HEK293 (cell line): ENCODE results near the gene PTGIS.
A peak's percentile ranks its signal among the peaks of the same experiment; 100 is the strongest.

Experiments
- CTCF ChIA-PET: fragments of 350-600 bp; formaldehyde crosslinking; extraction: SDS; loops from one replicate; lab custom pipeline; 2021; ENCODE audit warnings: antibody characterized with exemption; lab: Yijun Ruan, JAX
- POLR2A ChIA-PET: fragments of 300-600 bp; formaldehyde crosslinking; extraction: SDS; loops from one replicate; lab custom pipeline; 2020; ENCODE audit warnings: antibody characterized with exemption, inconsistent platforms; lab: Yijun Ruan, JAX
- H3K27ac ChIP-seq: fragments of 200-500 bp; sonication (Bioruptor generic); 2 replicates; pipeline ENCODE4 v1.5.1; 2014; ENCODE audit warnings: low read depth, low read length, control low read depth, inconsistent platforms; ENCODE audit errors: extremely low read depth
- H3K36me3 ChIP-seq, 2 experiments: fragments of 200-500 bp in 1 of 2; sonication (Bioruptor generic) in 1 of 2; 1 replicate in 1 of 2; 2 replicates in 1 of 2; pipeline ENCODE4 v1.5.1; 2014 to 2017; ENCODE audit warnings: inconsistent platforms in 2 of 2, low read length in 2 of 2; ENCODE audit not compliant: control insufficient read depth in 2 of 2, insufficient read depth in 1 of 2
- H3K4me1 ChIP-seq: fragments of 200-500 bp; sonication (Bioruptor generic); 2 replicates; pipeline ENCODE4 v1.5.1; 2014; ENCODE audit warnings: mild to moderate bottlenecking, low read length, inconsistent platforms; ENCODE audit not compliant: control insufficient read depth, insufficient read depth
- H3K4me3 ChIP-seq: 2 replicates; pipeline ENCODE4 v1.5.1; 2011; ENCODE audit warnings: low read depth, mild to moderate bottlenecking, control low read depth, low read length, moderate library complexity
- H3K9me3 ChIP-seq: fragments of 200-500 bp; sonication (Bioruptor generic); 2 replicates; pipeline ENCODE4 v1.5.1; 2014; ENCODE audit warnings: low read depth, low read length, inconsistent platforms; ENCODE audit not compliant: control insufficient read depth, insufficient read depth
- BCL11A ChIP-seq: fragments of 450-650 bp; formaldehyde crosslinking; IDR thresholded peaks from 2 replicates; pipeline ENCODE4 v1.5.1; 2016; ENCODE audit warnings: low read depth, missing biosample characterization, missing genetic modification characterization
- GLI4 ChIP-seq: fragments of 450-650 bp; formaldehyde crosslinking; IDR thresholded peaks from 2 replicates; pipeline ENCODE4 v1.5.1; 2016; ENCODE audit warnings: missing biosample characterization, missing genetic modification characterization
- HOXC10 ChIP-seq: sonication (generic); formaldehyde crosslinking; IDR thresholded peaks from 2 replicates; pipeline ENCODE4 v1.8.1; 2023; ENCODE audit warnings: mild to moderate bottlenecking, missing genetic modification reagents
- KLF7 ChIP-seq: fragments of 450-650 bp; formaldehyde crosslinking; IDR thresholded peaks from 2 replicates; pipeline ENCODE4 v1.5.1; 2016; ENCODE audit warnings: missing biosample characterization, missing genetic modification characterization, borderline replicate concordance
- RBAK ChIP-seq: fragments of 450-650 bp; formaldehyde crosslinking; IDR thresholded peaks from 2 replicates; pipeline ENCODE4 v1.5.1; 2016; ENCODE audit warnings: missing biosample characterization, missing genetic modification characterization
- SETDB1 ChIP-seq: IDR thresholded peaks from one replicate; pipeline ENCODE4 v1.6.1; 2017; ENCODE audit warnings: mild to moderate bottlenecking, low read length, moderate library complexity, mixed read lengths; ENCODE audit not compliant: insufficient read length
- ZNF132 ChIP-seq: fragments of 450-650 bp; formaldehyde crosslinking; IDR thresholded peaks from 2 replicates; pipeline ENCODE4 v1.5.1; 2017; ENCODE audit warnings: missing biosample characterization, missing genetic modification characterization, borderline replicate concordance
- ZNF174 ChIP-seq: fragments of 450-650 bp; formaldehyde crosslinking; IDR thresholded peaks from 2 replicates; pipeline ENCODE4 v1.5.0; 2017; ENCODE audit warnings: missing biosample characterization, mild to moderate bottlenecking, missing genetic modification characterization
- ZNF19 ChIP-seq: fragments of 450-650 bp; formaldehyde crosslinking; IDR thresholded peaks from 2 replicates; pipeline ENCODE4; 2016; ENCODE audit warnings: missing biosample characterization, missing genetic modification characterization, low read depth
- ZNF394 ChIP-seq: fragments of 450-650 bp; formaldehyde crosslinking; IDR thresholded peaks from 2 replicates; pipeline ENCODE4 v1.5.1; 2016; ENCODE audit warnings: missing biosample characterization, missing genetic modification characterization, mild to moderate bottlenecking, moderate library complexity, borderline replicate concordance
- ZNF501 ChIP-seq: fragments of 450-650 bp; formaldehyde crosslinking; IDR thresholded peaks from 2 replicates; pipeline ENCODE4 v1.5.1; 2016; ENCODE audit warnings: missing biosample characterization, missing genetic modification characterization
- ZNF555 ChIP-seq: fragments of 450-650 bp; formaldehyde crosslinking; conservative IDR thresholded peaks from 2 replicates; pipeline ENCODE4 v1.5.1; 2017; ENCODE audit warnings: missing biosample characterization, mild to moderate bottlenecking, missing genetic modification characterization, inconsistent platforms
- ZNF561 ChIP-seq: fragments of 450-650 bp; IDR thresholded peaks from 2 replicates; pipeline ENCODE4 v1.5.1; 2018; ENCODE audit warnings: missing biosample characterization, missing genetic modification characterization, borderline replicate concordance
- ZNF623 ChIP-seq: fragments of 450-650 bp; formaldehyde crosslinking; IDR thresholded peaks from 2 replicates; pipeline ENCODE4 v1.5.1; 2016; ENCODE audit warnings: missing biosample characterization, missing genetic modification characterization
- ZNF670 ChIP-seq: fragments of 450-650 bp; formaldehyde crosslinking; IDR thresholded peaks from 2 replicates; pipeline ENCODE4 v1.5.1; 2016; ENCODE audit warnings: missing biosample characterization, missing genetic modification characterization, low read depth
- TF ChIP-seq, protein P1 (sequence below): fragments of 450-650 bp; formaldehyde crosslinking; IDR thresholded peaks from 2 replicates; pipeline ENCODE4 v1.5.1; 2016; ENCODE audit warnings: missing biosample characterization, missing genetic modification characterization
- TF ChIP-seq, protein P2 (sequence below): fragments of 450-650 bp; formaldehyde crosslinking; IDR thresholded peaks from 2 replicates; pipeline ENCODE4 v1.5.0; 2017; ENCODE audit warnings: missing biosample characterization, missing genetic modification characterization, borderline replicate concordance
- TF ChIP-seq, protein P3 (sequence below): fragments of 450-650 bp; formaldehyde crosslinking; IDR thresholded peaks from 2 replicates; pipeline ENCODE4 v1.5.1; 2016; ENCODE audit warnings: missing biosample characterization, missing genetic modification characterization, borderline replicate concordance

PTGIS gene

DNA sequence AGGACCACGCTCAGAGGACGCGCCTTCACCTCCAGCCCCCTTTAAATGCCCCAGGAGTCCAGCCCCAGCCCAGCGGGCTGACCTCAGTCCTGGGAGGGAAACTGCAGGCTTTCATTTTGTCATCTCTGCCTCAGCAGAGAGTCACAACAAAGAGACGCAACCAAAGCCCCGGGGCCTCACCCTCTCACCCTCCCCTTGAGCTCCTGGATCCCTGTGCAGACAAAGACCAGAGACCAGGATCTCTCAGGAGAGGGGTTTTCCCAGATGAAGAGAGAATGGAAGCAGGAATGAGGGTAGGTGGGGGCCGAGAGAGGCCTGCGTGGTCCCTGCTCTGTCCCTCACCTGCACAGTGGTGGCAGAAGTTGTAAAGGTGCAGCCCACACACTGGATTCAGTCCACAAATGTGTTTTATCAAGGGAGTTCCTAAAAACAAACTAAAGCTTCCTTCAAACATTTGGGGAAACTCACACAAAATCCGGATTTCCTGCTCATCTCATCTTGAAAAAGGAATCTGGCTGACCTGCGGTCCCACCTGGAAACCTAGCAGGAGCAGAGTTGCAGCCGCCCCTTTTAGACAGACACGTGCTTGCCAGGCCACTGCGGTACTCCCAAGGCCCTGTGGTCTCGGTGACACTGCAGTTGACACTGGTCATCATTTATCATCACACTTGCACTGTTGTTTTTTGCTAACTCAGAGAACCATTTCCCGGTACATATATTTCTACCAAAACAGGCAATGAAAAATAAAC lies 27.1 kb downstream of the PTGIS start:
- Histone ChIP-seq H3K27ac (no peak overlapping the region), H3K9me3 (no peaks in the 10 kb centered on the region), H3K4me3 (no peak overlapping the region), H3K4me1 (no peaks in the 10 kb centered on the region), H3K36me3 (no peaks in the 10 kb centered on the region)
- ChIA-PET POLR2A (interaction anchor here (1.1 kb wide), 1 partner anchor 68 kb away, joined by 4 read pairs; no protein-coding TSS in a partner anchor), CTCF (interaction anchor here (0.5 to 13.5 kb wide), 55 partner anchors 8 to 645 kb away, joined by 3 to 297 read pairs (median 4); no protein-coding TSS in a partner anchor)
- TF ChIP-seq GLI4 (tag by site-specific recombination) (no peak), ZNF132 (tag by site-specific recombination) (no peak), BCL11A (no peak), KLF7 (tag by site-specific recombination) (no peak), SETDB1 (no peak), HOXC10 (CRISPR knock-in tag) (no peak), ZNF394 (no peak), ZNF670 (no peak), ZNF561 (no peak), RBAK (no peak)
- TF ChIP-seq, protein P1, sequence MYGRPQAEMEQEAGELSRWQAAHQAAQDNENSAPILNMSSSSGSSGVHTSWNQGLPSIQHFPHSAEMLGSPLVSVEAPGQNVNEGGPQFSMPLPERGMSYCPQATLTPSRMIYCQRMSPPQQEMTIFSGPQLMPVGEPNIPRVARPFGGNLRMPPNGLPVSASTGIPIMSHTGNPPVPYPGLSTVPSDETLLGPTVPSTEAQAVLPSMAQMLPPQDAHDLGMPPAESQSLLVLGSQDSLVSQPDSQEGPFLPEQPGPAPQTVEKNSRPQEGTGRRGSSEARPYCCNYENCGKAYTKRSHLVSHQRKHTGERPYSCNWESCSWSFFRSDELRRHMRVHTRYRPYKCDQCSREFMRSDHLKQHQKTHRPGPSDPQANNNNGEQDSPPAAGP (tag by site-specific recombination) = no peak
- TF ChIP-seq, protein P2, sequence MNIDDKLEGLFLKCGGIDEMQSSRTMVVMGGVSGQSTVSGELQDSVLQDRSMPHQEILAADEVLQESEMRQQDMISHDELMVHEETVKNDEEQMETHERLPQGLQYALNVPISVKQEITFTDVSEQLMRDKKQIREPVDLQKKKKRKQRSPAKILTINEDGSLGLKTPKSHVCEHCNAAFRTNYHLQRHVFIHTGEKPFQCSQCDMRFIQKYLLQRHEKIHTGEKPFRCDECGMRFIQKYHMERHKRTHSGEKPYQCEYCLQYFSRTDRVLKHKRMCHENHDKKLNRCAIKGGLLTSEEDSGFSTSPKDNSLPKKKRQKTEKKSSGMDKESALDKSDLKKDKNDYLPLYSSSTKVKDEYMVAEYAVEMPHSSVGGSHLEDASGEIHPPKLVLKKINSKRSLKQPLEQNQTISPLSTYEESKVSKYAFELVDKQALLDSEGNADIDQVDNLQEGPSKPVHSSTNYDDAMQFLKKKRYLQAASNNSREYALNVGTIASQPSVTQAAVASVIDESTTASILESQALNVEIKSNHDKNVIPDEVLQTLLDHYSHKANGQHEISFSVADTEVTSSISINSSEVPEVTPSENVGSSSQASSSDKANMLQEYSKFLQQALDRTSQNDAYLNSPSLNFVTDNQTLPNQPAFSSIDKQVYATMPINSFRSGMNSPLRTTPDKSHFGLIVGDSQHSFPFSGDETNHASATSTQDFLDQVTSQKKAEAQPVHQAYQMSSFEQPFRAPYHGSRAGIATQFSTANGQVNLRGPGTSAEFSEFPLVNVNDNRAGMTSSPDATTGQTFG (tag by site-specific recombination) = no peak
- TF ChIP-seq, protein P3, sequence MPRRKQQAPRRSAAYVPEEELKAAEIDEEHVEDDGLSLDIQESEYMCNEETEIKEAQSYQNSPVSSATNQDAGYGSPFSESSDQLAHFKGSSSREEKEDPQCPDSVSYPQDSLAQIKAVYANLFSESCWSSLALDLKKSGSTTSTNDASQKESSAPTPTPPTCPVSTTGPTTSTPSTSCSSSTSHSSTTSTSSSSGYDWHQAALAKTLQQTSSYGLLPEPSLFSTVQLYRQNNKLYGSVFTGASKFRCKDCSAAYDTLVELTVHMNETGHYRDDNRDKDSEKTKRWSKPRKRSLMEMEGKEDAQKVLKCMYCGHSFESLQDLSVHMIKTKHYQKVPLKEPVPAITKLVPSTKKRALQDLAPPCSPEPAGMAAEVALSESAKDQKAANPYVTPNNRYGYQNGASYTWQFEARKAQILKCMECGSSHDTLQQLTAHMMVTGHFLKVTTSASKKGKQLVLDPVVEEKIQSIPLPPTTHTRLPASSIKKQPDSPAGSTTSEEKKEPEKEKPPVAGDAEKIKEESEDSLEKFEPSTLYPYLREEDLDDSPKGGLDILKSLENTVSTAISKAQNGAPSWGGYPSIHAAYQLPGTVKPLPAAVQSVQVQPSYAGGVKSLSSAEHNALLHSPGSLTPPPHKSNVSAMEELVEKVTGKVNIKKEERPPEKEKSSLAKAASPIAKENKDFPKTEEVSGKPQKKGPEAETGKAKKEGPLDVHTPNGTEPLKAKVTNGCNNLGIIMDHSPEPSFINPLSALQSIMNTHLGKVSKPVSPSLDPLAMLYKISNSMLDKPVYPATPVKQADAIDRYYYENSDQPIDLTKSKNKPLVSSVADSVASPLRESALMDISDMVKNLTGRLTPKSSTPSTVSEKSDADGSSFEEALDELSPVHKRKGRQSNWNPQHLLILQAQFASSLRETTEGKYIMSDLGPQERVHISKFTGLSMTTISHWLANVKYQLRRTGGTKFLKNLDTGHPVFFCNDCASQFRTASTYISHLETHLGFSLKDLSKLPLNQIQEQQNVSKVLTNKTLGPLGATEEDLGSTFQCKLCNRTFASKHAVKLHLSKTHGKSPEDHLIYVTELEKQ (tag by site-specific recombination) = no peak

DNA sequence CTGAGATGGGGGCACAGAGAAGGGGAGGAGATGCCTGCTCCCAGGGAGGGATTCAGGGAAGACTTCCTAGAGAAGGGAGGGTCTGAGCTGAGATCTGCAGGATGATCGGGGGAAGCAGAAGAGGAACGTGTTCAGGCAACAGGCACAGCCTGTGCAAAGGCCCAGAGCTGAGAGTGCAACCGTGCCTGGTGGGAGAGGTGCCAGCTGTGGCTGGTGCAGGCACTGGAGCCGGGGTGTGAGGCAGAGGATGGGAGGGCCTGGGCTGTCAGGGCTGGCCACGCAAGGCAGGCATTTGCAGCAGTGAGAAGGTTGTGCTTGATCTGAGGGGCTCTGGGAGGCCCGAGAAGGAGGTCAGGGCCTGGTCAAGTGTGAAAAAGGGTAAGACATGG lies 27.7 kb downstream of the PTGIS start:
- H3K4me1 ChIP-seq = no peaks in the 10 kb centered on the region
- H3K36me3 ChIP-seq = no peaks in the 10 kb centered on the region
- ChIA-PET POLR2A (no interaction called here), CTCF (interaction anchor here (0.6 to 13.5 kb wide), 15 partner anchors 11 to 387 kb away, joined by 3 to 297 read pairs (median 6); no protein-coding TSS in a partner anchor)
- H3K4me3 ChIP-seq = no peak overlapping the region
- no peak overlapping the region for H3K27ac ChIP-seq
- TF ChIP-seq ZNF555 (no peak), ZNF19 (tag by site-specific recombination) (no peak), ZNF623 (tag by site-specific recombination) (peak; percentile 81), ZNF501 (tag by site-specific recombination) (no peak), ZNF174 (tag by site-specific recombination) (no peak)
- H3K9me3 ChIP-seq = no peaks in the 10 kb centered on the region
